Suprapubic skin (tissue), 4 donors: ENCODE results near the gene SEC22A. TPM values are rescaled to one million over a fixed set of nuclear protein-coding genes. Genes with fewer than 3 reads are reported as not detected.
"Not testable (repeated sequence)": the region's sequence is repeated elsewhere in the genome, so short reads cannot be mapped to it uniquely, and the experiment has no call there.

Source experiments
- DNase-seq, 2 donors: peaks; one replicate each; pipeline ENCODE4 v3.0.0-alpha.2; 2019; ENCODE audit warnings: low spot score in 2 of 2
- H3K27ac ChIP-seq: fragments of 200-600 bp; sonication (generic); one replicate; pipeline ENCODE4 v1.5.1; 2019
- H3K27me3 ChIP-seq: fragments of 200-600 bp; sonication (generic); one replicate; pipeline ENCODE4 v1.5.1; 2019
- H3K36me3 ChIP-seq: fragments of 200-600 bp; sonication (generic); one replicate; pipeline ENCODE4 v1.5.1; 2019
- H3K4me1 ChIP-seq: fragments of 200-600 bp; sonication (generic); one replicate; pipeline ENCODE4 v1.5.1; 2019
- H3K4me3 ChIP-seq: fragments of 200-600 bp; sonication (generic); one replicate; pipeline ENCODE4 v1.5.1; 2019; ENCODE audit warnings: mild to moderate bottlenecking
- H3K9me3 ChIP-seq: fragments of 200-600 bp; sonication (generic); one replicate; pipeline ENCODE4 v1.5.1; 2019
- EP300 ChIP-seq: sonication (generic); formaldehyde crosslinking; IDR thresholded peaks from one replicate; pipeline ENCODE4 v1.6.1; 2017; ENCODE audit warnings: antibody characterized with exemption
- POLR2A ChIP-seq, 2 donors: fragments of 450-650 bp; IDR thresholded peaks; one replicate each; pipeline ENCODE4 v1.6.1; 2017; ENCODE audit warnings: antibody characterized with exemption in 2 of 2, mild to moderate bottlenecking in 2 of 2, moderate library complexity in 2 of 2
- POLR2AphosphoS5 ChIP-seq, 3 donors: sonication (generic); formaldehyde crosslinking; IDR thresholded peaks; one replicate each; pipeline ENCODE4 v1.6.1; 2017; ENCODE audit warnings: antibody characterized with exemption in 3 of 3
- WGBS: methylation state at CpG from one replicate; pipeline ENCODE4 v1.1.5; 2018; 5-methylcytosine and 5-hydroxymethylcytosine counted together
- total RNA-seq, 4 donors: library from RNA; depleted of rRNA; stranded (reverse); fragments of >200 nt; gene quantifications; one replicate each; pipeline ENCODE4 v1.1.0, GENCODE V29; 2016
- TF ChIP-seq, protein P1 (sequence below), 2 donors: fragments of 200-600 bp in 1 of 2; fragments of 450-650 bp in 1 of 2; sonication (generic) in 1 of 2; IDR thresholded peaks; one replicate each; pipeline ENCODE4 v1.5.1; 2016 to 2019; ENCODE audit warnings: antibody characterized with exemption in 2 of 2, mild to moderate bottlenecking in 1 of 2, moderate library complexity in 1 of 2

The SEC22A gene
- total RNA-seq, 4 donors from 2014 or later = 20.1 to 43.1 (median 28.7) TPM

DNA sequence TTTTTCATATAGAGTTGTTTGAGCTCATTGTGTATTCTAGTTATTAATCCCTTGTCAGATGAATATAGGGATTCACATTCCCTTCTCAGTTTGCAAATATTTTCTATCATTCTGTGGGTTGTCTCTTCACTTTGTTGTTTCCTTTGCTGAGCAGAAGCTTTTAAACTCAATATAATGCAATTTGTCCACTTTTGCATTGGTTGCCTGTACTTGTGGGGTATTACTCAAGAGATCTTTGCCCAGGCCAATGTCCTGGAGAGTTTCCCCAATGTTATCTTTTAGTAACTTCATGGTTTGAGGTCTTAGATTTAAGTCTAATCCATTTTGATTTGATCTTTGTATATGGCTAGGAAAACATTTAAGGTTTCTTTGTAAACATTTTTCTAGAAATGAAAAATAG is 24.8 kb downstream of the SEC22A start:
- TF ChIP-seq POLR2AphosphoS5 (IDR thresholded peaks at IDR 0.05) (no peak), EP300 (no peak), POLR2A (IDR thresholded peaks at IDR 0.05) (no peak)
- TF ChIP-seq, protein P1, sequence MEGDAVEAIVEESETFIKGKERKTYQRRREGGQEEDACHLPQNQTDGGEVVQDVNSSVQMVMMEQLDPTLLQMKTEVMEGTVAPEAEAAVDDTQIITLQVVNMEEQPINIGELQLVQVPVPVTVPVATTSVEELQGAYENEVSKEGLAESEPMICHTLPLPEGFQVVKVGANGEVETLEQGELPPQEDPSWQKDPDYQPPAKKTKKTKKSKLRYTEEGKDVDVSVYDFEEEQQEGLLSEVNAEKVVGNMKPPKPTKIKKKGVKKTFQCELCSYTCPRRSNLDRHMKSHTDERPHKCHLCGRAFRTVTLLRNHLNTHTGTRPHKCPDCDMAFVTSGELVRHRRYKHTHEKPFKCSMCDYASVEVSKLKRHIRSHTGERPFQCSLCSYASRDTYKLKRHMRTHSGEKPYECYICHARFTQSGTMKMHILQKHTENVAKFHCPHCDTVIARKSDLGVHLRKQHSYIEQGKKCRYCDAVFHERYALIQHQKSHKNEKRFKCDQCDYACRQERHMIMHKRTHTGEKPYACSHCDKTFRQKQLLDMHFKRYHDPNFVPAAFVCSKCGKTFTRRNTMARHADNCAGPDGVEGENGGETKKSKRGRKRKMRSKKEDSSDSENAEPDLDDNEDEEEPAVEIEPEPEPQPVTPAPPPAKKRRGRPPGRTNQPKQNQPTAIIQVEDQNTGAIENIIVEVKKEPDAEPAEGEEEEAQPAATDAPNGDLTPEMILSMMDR (IDR thresholded peaks at IDR 0.05) = no peak

DNA sequence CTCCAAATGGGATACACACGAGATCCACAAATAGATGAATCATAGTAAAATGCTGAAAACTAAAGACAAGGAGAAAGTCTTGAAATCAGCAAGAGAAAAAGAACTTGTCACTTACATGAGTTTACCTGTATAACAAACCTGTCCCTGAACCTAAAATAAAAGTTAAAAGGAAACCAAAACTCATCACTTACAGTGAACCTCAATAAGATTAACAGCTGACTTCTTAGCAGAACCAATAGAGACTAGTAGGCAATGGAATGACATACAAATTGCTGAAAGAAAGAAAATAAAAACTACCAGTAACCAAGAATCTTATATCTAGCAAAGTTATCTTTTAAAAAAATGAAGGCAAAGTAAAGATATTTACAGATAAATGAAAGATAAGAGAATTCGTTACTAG is 27.4 kb downstream of the SEC22A start:
- Histone ChIP-seq H3K4me1 (no peaks in the 10 kb centered on the region), H3K27me3 (no peaks in the 10 kb centered on the region), H3K36me3 (peaks cover 47% of the 10 kb centered on the region), H3K27ac (no peak overlapping the region), H3K9me3 (peaks cover 17% of the 10 kb centered on the region), H3K4me3 (no peak overlapping the region)
- TF ChIP-seq EP300 = no peak
- no peak for TF ChIP-seq POLR2A (IDR thresholded peaks at IDR 0.05)
- TF ChIP-seq, protein P1 (IDR thresholded peaks at IDR 0.05) = no peak
- no peak for TF ChIP-seq POLR2AphosphoS5 (IDR thresholded peaks at IDR 0.05)
- DNase-seq = no peak
- 97% methylated on average over 2 of the region's 2 CpGs for WGBS

More for the DNA sequence above, 24.8 kb downstream of the SEC22A start:
- DNase-seq = no peak
- no peak overlapping the region for H3K4me3 ChIP-seq
- peaks cover 17% of the 10 kb centered on the region for H3K9me3 ChIP-seq
- no peaks in the 10 kb centered on the region for H3K4me1 ChIP-seq
- H3K27ac ChIP-seq = no peak overlapping the region
- H3K36me3 ChIP-seq = peaks cover 36% of the 10 kb centered on the region
- no peaks in the 10 kb centered on the region for H3K27me3 ChIP-seq

DNA sequence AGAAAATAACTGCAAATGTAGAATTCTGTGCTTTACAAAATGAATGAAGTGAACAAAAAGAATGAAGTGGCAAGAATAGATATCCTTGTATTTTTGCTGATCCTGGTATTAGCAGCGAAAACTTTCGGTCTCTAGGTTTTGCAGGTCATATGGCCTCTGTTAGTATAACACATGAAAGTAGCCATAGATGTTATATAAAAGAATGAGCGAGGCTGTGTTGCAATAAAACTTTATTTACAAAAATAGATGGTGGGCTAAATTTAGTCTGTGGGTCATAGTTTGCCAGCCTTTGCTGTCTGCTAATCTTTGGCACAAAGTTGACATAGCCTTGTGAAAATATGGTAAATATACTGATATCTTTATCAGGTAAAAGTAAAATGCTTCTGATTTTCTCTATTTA is 35.2 kb downstream of the SEC22A start:
- WGBS = 98% methylated on average over 3 of the region's 3 CpGs
- Histone ChIP-seq H3K36me3 (peaks cover 22% of the 10 kb centered on the region), H3K4me3 (no peak overlapping the region), H3K4me1 (no peaks in the 10 kb centered on the region), H3K27ac (no peak overlapping the region), H3K9me3 (no peaks in the 10 kb centered on the region), H3K27me3 (no peaks in the 10 kb centered on the region)
- TF ChIP-seq POLR2A (IDR thresholded peaks at IDR 0.05) = no peak
- TF ChIP-seq EP300 = no peak
- TF ChIP-seq, protein P1 (IDR thresholded peaks at IDR 0.05) = no peak
- TF ChIP-seq POLR2AphosphoS5 (IDR thresholded peaks at IDR 0.05) = no peak
- DNase-seq = no peak

DNA sequence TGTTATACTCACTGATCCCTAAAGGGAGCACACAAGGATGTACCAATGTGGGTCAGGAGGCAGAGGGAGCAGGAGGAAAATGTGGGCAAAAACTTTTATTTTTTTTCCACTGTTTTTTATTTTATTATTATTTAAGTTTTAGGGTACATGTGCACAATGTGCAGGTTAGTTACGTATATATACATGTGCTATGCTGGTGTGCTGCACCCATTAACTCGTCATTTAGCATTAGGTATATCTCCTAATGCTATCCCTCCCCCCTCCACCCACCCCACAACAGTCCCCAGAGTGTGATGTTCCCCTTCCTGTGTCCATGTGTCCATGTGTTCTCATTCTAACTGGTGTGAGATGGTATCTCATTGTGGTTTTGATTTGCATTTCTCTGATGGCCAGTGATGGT is 37.4 kb downstream of the SEC22A start:
- H3K4me3 ChIP-seq, H3K27ac ChIP-seq, H3K27me3 ChIP-seq, DNase-seq, H3K4me1 ChIP-seq, H3K9me3 ChIP-seq: not testable (repeated sequence)
- 93% methylated on average over 2 of the region's 2 CpGs for WGBS
- peaks cover 14% of the 10 kb centered on the region for H3K36me3 ChIP-seq

DNA sequence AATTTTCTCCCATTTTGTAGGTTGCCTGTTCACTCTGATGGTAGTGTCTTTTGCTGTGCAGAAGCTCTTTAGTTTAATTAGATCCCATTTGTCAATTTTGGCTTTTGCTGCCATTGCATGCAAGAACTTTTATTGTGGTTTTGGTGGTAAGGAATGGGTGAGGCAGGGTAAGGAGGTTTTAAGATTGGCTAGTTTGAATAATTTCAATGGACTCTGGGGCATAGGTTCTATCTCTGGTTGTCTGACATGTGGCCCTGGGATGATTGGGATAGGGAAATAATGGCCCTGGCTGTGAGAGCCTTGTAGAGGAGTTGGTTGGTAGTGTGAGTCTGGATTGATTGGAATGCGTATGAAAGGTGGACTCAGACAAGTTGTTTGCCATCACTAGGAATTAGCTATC is 38.0 kb downstream of the SEC22A start:
- no peaks in the 10 kb centered on the region for H3K4me1 ChIP-seq
- no peak for DNase-seq
- 78% methylated on average over 1 of the region's 1 CpG for WGBS
- H3K9me3 ChIP-seq = no peaks in the 10 kb centered on the region
- H3K36me3 ChIP-seq = peaks cover 12% of the 10 kb centered on the region
- no peak overlapping the region for H3K4me3 ChIP-seq
- TF ChIP-seq, protein P1 (IDR thresholded peaks at IDR 0.05) = no peak
- no peak for TF ChIP-seq POLR2A (IDR thresholded peaks at IDR 0.05)
- TF ChIP-seq EP300 = no peak
- TF ChIP-seq POLR2AphosphoS5 (IDR thresholded peaks at IDR 0.05) = no peak
- no peaks in the 10 kb centered on the region for H3K27me3 ChIP-seq
- H3K27ac ChIP-seq = no peak overlapping the region

DNA sequence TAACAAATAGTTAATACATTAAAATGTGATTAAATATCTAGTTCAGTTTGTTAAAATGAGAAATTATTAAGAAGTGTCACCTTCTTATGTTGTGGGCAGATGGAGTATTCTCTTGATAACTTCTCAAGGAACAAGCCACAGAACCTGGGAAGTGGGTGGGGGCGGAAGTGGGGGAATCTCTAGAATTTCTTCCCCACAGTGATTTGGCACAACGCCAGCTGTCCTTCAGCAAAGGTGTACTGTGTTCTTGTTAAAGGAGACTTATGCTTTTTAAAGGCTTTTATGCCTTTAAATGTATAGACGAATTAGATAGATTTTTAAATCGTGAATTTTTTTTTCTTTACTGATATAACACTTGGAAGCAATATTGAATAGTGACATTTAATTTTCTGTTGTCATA is 42.4 kb downstream of the SEC22A start:
- Histone ChIP-seq H3K36me3 (peaks cover 40% of the 10 kb centered on the region), H3K27me3 (no peaks in the 10 kb centered on the region), H3K4me1 (no peaks in the 10 kb centered on the region), H3K9me3 (no peaks in the 10 kb centered on the region), H3K27ac (no peak overlapping the region), H3K4me3 (no peak overlapping the region)
- DNase-seq = no peak
- WGBS = 58% methylated on average over 4 of the region's 4 CpGs
- TF ChIP-seq, protein P1 (IDR thresholded peaks at IDR 0.05) = no peak
- TF ChIP-seq EP300 = no peak
